HG02870 (cell line): ENCODE data around the gene MGAM2.
"Not testable (repeated sequence)": the region's sequence is repeated elsewhere in the genome, so short reads cannot be mapped to it uniquely, and the experiment has no call there.

Source experiments
- ATAC-seq: cut with Tn5 transposase; IDR thresholded peaks from one replicate; pipeline ENCODE4 v1.9.1; 2021; ENCODE audit warnings: mild to moderate bottlenecking, moderate library complexity; ENCODE audit not compliant: unreplicated experiment

The MGAM2 gene

GRCh38 chr7:142111499-142111898 is at the start of gene MGAM2:
TSS of gene MGAM2 (plus strand) at chr7:142111718. CDS start at chr7:142116874, 5,156 bp downstream.
- ATAC-seq, result no peak

- ATAC-seq, result no peak
Measured at GRCh38 chr7:142063551-142064442, 47.7 kb upstream of the MGAM2 start.

DNA sequence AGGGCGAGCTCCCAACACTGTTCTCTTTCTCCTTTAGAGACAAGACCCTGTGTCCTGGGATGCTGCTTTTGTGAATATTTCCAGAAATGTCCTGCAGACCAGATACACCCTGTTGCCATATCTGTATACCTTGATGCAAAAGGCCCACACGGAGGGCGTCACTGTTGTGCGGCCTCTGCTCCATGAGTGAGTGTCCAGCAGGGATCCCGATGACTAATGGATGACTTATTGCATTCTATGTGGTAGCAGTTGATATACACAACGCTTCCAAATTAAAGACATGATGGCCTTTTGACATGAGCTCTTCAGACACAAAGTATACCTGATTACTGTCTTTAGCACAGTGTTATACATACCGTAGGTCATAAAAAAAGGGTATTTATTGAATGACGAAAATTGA is 45.0 kb upstream of the MGAM2 start:
- ATAC-seq, result no peak

DNA sequence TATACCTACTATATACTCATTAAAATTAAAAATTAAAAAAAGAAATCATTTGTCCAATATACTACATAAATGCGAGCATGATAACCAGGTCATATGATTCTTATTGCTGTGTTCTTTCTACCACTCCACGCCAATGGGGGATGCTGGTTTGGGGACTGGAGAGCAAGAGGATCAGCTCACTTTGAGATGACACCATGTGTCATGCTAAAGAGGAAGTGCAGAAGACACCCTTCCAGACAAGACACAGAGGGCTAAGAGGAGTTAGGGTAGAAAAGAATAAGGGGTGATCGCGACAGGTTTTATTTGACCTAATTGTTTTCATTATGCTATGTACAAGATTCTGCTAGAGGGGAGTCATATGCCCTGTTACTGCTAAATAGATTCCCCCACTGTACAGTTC is 33.8 kb upstream of the MGAM2 start:
- no peak for ATAC-seq

DNA sequence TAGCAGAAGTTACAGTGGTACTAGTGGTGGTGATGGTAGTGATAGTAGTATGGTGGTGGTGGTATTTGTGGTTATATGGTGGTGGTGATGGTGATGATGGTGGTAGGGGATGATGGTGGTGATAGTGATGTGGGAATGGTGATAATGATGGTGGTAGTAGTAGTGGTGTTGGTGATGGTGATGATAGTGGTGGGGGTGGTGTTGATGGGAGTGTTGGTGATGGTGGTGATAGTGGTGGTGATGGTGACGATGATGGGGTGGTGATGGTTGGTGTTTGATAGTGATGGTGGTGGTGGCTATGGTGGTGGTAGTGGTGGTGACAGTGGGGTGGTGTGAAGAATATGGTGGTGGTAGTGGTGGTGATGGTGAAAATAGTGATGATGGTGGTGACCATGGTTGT is 27.9 kb upstream of the MGAM2 start:
- no peak for ATAC-seq

DNA sequence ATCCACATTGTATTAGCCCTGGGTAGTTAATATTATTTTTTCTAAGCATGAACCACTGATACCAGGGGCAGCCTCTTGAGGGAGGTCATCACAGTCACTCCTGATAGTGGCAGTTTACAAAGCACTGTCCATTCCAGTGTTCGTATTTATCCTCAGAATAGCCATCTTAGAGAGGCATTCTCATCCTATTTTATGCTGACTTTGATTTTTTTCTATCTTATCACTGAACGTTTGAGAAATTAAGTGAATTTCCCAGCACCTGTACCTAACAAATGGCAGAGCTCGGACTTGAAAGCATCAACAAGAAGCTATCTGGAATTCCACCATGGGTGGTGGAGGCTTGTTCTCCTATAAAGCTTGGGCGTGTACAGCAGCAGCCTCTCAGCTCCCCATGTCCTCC is 26.1 kb upstream of the MGAM2 start:
- no peak for ATAC-seq

- ATAC-seq, result no peak
Measured at GRCh38 chr7:142088022-142088714, 23.4 kb upstream of the MGAM2 start.

DNA sequence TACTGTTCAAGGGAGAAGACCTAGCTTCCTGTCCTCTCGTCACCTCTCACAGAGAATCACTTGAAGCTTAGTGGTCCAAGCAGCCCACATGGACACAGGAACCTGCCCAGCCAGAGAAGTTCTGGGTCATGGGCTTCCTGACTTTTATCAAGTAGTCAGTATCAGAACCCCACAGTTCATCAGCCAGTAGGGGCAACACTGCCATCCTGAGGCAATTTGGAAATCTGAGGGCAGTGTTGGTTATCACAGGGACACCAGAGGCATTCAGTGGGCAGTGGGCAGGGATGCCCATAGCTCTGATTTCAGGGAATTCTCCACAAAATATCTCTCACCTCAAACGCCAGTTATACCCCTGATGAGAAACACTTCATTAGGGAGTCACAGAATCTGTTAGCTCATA is 22.5 kb upstream of the MGAM2 start:
- ATAC-seq, result no peak

- no peak for ATAC-seq
Measured at GRCh38 chr7:142091961-142092360, 19.6 kb upstream of the MGAM2 start.

DNA sequence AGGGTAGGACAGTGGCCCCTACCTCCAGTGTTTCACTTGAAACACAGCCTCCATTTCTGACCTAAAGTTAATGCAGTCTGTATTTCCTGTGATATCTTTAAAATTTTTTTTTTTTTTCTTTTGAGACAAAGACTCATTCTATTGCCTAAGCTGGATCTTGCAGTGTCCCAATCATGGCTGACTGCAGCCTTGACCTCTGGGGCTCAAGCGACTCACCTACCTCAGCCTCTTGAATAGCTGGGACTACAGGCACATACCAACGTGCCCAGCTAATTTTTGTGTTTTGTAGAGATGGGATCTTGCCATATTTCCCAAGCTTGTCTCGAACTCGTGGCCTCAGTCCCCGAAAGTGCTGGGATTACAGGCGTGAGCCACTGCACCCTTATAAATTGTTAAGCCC is 16.7 kb upstream of the MGAM2 start:
- no peak for ATAC-seq

DNA sequence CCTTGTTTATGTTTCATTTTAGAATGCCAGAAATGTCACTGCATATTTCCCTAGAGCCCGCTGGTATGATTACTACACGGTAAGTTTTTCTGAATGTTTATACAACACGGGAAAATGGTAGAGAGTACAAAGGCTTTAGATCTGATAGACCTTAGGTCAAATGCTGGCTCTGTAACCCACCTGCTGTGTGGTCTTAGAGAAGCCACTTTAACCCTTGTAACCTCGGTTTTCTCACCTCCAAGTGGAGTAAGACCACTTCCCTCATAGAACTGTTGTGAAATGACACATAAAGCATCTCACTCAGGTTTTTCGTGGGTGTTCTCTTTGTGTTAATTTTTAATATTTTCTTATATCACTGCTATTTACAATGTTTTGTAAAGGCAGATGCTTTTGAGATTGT is 13.9 kb upstream of the MGAM2 start:
- no peak for ATAC-seq

- ATAC-seq, result no peak
Measured at GRCh38 chr7:142098004-142098403, 13.5 kb upstream of the MGAM2 start.

DNA sequence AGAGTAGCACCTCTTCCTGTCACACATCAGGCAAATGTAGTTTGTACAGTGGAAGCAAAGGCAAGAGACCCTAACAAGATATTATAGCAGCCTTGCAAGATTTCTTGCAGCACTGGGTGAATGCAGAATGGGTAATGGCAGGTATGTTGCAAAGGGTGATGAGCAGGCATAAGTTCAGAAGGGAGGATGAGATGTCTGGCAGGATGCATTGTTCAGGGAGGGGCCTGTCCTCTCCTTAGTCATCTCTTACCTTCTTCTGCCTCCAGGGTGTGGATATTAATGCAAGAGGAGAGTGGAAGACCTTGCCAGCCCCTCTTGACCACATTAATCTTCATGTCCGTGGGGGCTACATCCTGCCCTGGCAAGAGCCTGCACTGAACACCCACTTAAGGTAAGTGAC is 12.2 kb upstream of the MGAM2 start:
- ATAC-seq, result not testable (repeated sequence)

- ATAC-seq, result no peak
Measured at GRCh38 chr7:142100634-142101033, 10.9 kb upstream of the MGAM2 start.

- ATAC-seq, result not testable (repeated sequence)
Measured at GRCh38 chr7:142101794-142102193, 9.7 kb upstream of the MGAM2 start.

- ATAC-seq, result no peak
Measured at GRCh38 chr7:142104550-142105527, 6.7 kb upstream of the MGAM2 start.

DNA sequence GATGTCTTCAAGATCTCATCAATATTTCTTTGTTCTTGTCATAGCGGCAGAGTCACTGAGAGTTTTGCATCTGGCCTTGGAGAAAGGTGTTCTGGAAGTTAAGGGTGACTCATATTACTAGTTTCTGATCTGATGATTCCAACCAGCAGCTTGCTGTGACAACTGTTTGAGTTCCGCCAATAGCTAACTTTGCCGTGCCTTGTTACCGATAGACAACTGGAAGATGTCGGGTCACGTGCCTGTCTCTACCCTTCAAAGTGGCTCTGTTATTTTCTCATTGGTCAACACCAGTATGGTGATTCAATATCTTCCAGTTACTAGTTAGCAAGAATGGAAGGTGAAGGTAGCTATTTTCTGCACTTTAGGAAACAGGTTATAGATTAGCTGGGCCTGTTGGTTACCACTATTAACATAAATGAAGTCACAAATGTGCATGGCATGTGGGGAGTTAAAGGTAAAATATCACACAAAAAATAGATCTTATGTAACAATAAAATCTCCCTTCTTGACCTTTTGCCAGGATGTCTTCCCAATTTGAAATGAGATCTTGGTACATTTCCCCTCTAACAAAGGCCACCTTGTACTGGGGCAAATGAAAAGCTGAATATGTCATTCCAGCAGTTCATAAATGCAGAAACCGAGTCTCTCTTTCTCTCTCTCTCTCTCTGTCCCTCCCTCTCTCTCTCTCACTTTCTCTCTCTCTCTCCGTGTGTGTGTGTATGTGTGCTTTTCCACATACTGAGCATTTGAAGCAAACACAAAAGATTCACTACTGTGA is 2.6 kb upstream of the MGAM2 start:
- ATAC-seq, result no peak

- no peak for ATAC-seq
Measured at GRCh38 chr7:142110098-142110497, 1.4 kb upstream of the MGAM2 start.

- ATAC-seq, result no peak
Measured at GRCh38 chr7:142110638-142111037, 880 bp upstream of the MGAM2 start.

GRCh38 chr7:142112086-142112485 is 568 bp downstream of the MGAM2 start:
- no peak for ATAC-seq
